GM23338 (cell line): ENCODE measurements around the gene UCHL1. TPM values are rescaled to one million over a fixed set of nuclear protein-coding genes. Genes with fewer than 3 reads are reported as not detected.

Experiments
- ATAC-seq: fragments of 200-7000 bp; cut with Tn5 transposase; 3 replicates; pipeline ENCODE4 v1.9.1; 2020
- DNase-seq: peaks from one replicate; pipeline ENCODE4 v3.0.0-alpha.2; 2015; ENCODE audit warnings: low spot score
- H2AFZ ChIP-seq: fragments of 200-600 bp; sonication (generic); 2 replicates; pipeline ENCODE4 v1.8.0; 2016; ENCODE audit warnings: antibody characterized with exemption, mild to moderate bottlenecking, moderate library complexity
- H3F3A ChIP-seq: fragments of 200-600 bp; sonication (generic); replicated peaks from 2 replicates; pipeline ENCODE4 v1.8.0; 2017; ENCODE audit warnings: antibody characterized with exemption, mixed run types, low read depth
- H3K27ac ChIP-seq: fragments of 200-600 bp; sonication (generic); 2 replicates; pipeline ENCODE4 v1.6.1; 2016; ENCODE audit warnings: low read depth
- H3K27me3 ChIP-seq: fragments of 200-600 bp; sonication (generic); 2 replicates; pipeline ENCODE4 v1.8.0; 2016; ENCODE audit warnings: mild to moderate bottlenecking, mixed run types, moderate library complexity; ENCODE audit not compliant: insufficient read depth
- H3K36me3 ChIP-seq: fragments of 200-600 bp; sonication (generic); 2 replicates; pipeline ENCODE4 v1.8.0; 2016; ENCODE audit warnings: mild to moderate bottlenecking; ENCODE audit not compliant: insufficient read depth
- H3K4me1 ChIP-seq: fragments of 200-600 bp; sonication (generic); 2 replicates; pipeline ENCODE4 v1.8.0; 2016; ENCODE audit warnings: mild to moderate bottlenecking, moderate library complexity; ENCODE audit not compliant: insufficient read depth
- H3K4me2 ChIP-seq: fragments of 200-600 bp; sonication (generic); 2 replicates; pipeline ENCODE4 v1.7.1; 2017; ENCODE audit warnings: mixed run types
- H3K4me3 ChIP-seq: fragments of 200-600 bp; sonication (generic); 2 replicates; pipeline ENCODE4 v1.6.1; 2016; ENCODE audit warnings: mixed run types
- H3K79me2 ChIP-seq: fragments of 200-600 bp; sonication (generic); replicated peaks from 2 replicates; pipeline ENCODE4 v1.8.0; 2017; ENCODE audit warnings: mild to moderate bottlenecking; ENCODE audit not compliant: insufficient read depth
- H3K9me2 ChIP-seq: fragments of 200-600 bp; sonication (generic); 2 replicates; pipeline ENCODE4 v1.8.0; 2017; ENCODE audit not compliant: insufficient read depth
- H4K20me1 ChIP-seq: fragments of 200-600 bp; sonication (generic); replicated peaks from 2 replicates; pipeline ENCODE4 v1.8.0; 2017; ENCODE audit warnings: mild to moderate bottlenecking; ENCODE audit not compliant: insufficient read depth
- H3K27ac Mint-ChIP-seq: 2 replicates; pipeline ENCODE4 v1.8.0; 2020; ENCODE audit warnings: inconsistent platforms, mild to moderate bottlenecking, moderate library complexity, mixed read lengths
- H3K27me3 Mint-ChIP-seq: 3 replicates; pipeline ENCODE4 v1.8.0; 2022; ENCODE audit warnings: low read depth, mild to moderate bottlenecking, moderate library complexity, mixed read lengths, inconsistent platforms; ENCODE audit not compliant: insufficient read depth, poor library complexity
- H3K36me3 Mint-ChIP-seq: 3 replicates; pipeline ENCODE4 v1.8.0; 2021; ENCODE audit warnings: low read depth, mild to moderate bottlenecking, inconsistent platforms, moderate library complexity, mixed read lengths
- H3K4me1 Mint-ChIP-seq: 3 replicates; pipeline ENCODE4 v1.8.0; 2020; ENCODE audit warnings: mild to moderate bottlenecking, inconsistent platforms, mixed read lengths
- H3K4me3 Mint-ChIP-seq: 3 replicates; pipeline ENCODE4 v1.8.0; 2021; ENCODE audit warnings: moderate library complexity, mild to moderate bottlenecking, inconsistent platforms, mixed read lengths
- H3K9me3 Mint-ChIP-seq: 3 replicates; pipeline ENCODE4 v1.8.0; 2020; ENCODE audit warnings: moderate library complexity, mild to moderate bottlenecking, inconsistent platforms, mixed read lengths
- EZH2 ChIP-seq: fragments of 200-600 bp; sonication (generic); IDR thresholded peaks from one replicate; pipeline ENCODE4 v1.8.0; 2017; ENCODE audit warnings: antibody characterized with exemption, mild to moderate bottlenecking, low read depth; ENCODE audit not compliant: unreplicated experiment
- EZH2phosphoT487 ChIP-seq: fragments of 200-600 bp; sonication (generic); IDR thresholded peaks from one replicate; pipeline ENCODE4 v1.8.1; 2018; ENCODE audit warnings: antibody characterized with exemption; ENCODE audit not compliant: unreplicated experiment
- JUNB ChIP-seq: IDR thresholded peaks from one replicate; pipeline ENCODE4 v1.6.1; 2016; ENCODE audit warnings: antibody characterized with exemption; ENCODE audit not compliant: unreplicated experiment
- NANOG ChIP-seq: IDR thresholded peaks from 2 replicates; pipeline ENCODE4 v1.6.1; 2016; ENCODE audit warnings: antibody characterized with exemption, borderline replicate concordance
- STAT1 ChIP-seq: IDR thresholded peaks from one replicate; pipeline ENCODE4 v1.6.1; 2016; ENCODE audit warnings: antibody characterized with exemption; ENCODE audit not compliant: unreplicated experiment
- ZNF114 ChIP-seq: fragments of 250-450 bp; sonication (Bioruptor Pico); IDR thresholded peaks from 2 replicates; pipeline ENCODE4 v1.5.0; 2020; ENCODE audit warnings: mild to moderate bottlenecking, moderate library complexity
- ZNF331 ChIP-seq: fragments of 250-450 bp; sonication (Bioruptor Pico); IDR thresholded peaks from 2 replicates; pipeline ENCODE4 v1.5.0; 2020; ENCODE audit warnings: low read depth, mild to moderate bottlenecking, moderate library complexity
- ZNF462 ChIP-seq: fragments of 250-450 bp; sonication (Bioruptor Pico); IDR thresholded peaks from 2 replicates; pipeline ENCODE4 v1.5.0; 2020; ENCODE audit warnings: mild to moderate bottlenecking, moderate library complexity
- polyA plus RNA-seq: library from polyadenylated mRNA; unstranded; fragments of >200 nt; fragmentation: Nextera tagmentation; extraction: Ambion mirVana; gene quantifications from 2 replicates; pipeline ENCODE4 v1.2.1, GENCODE V29; 2016
- total RNA-seq: library from RNA; depleted of rRNA; stranded (reverse); fragments of >200 nt; shearing (Covaris generic); gene quantifications from 2 replicates; pipeline ENCODE4 v1.2.3, GENCODE V29; 2014
- TF ChIP-seq, protein P1 (sequence below): IDR thresholded peaks from 2 replicates; pipeline ENCODE4 v1.6.1; 2016; ENCODE audit warnings: antibody characterized with exemption

Gene UCHL1
- total and polyA plus RNA-seq, 2 experiments from 2014 or later, result 998 to 1,758 TPM

DNA sequence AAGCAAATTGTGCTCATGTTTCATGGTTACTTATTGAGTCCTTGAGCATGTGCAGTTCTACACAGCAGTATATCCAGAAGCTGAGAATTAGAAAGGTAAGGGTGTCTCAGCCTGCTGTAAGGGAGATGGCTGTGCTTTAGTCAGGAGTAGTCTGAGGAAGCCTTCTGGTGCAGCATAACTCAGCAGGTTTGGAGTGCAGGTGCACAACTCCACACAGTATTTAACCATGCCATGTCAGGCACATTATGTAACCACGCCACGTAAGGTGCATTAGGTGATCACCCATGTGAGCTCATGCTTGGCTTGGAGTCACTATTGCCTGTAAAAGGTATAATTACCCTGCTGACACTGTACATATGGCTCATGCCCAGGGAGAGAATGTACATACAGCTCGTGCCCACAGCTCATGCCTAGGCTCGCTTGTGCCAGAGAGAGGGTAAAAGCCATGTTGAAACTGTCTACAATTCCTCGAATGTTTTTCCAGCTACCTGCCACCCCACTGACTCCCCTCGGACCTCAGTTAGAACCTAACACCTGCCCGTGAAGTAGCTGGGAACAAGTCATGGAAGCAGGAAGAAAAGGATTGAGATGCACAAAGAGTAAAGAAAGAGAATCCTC is 37.8 kb downstream of the UCHL1 start:
- no peaks in the 10 kb centered on the region for H3K4me1 ChIP-seq
- Mint-ChIP-seq H3K27ac (no peak overlapping the region), H3K36me3 (peaks cover 26% of the 10 kb centered on the region), H3K27me3 (no peaks in the 10 kb centered on the region), H3K4me3 (no peak overlapping the region), H3K4me1 (peaks cover 7% of the 10 kb centered on the region; the same call in 2 of the 3 replicates), H3K9me3 (peaks cover 35% of the 10 kb centered on the region)
- peaks cover 6% of the 10 kb centered on the region; the same call in 1 of the 2 replicates for H3K36me3 ChIP-seq
- H2AFZ ChIP-seq, result no peak overlapping the region
- H4K20me1 ChIP-seq, result no peaks in the 10 kb centered on the region
- no peaks in the 10 kb centered on the region for H3K27me3 ChIP-seq
- no peak overlapping the region for H3K4me2 ChIP-seq
- TF ChIP-seq JUNB, result no peak
- TF ChIP-seq, protein P1, sequence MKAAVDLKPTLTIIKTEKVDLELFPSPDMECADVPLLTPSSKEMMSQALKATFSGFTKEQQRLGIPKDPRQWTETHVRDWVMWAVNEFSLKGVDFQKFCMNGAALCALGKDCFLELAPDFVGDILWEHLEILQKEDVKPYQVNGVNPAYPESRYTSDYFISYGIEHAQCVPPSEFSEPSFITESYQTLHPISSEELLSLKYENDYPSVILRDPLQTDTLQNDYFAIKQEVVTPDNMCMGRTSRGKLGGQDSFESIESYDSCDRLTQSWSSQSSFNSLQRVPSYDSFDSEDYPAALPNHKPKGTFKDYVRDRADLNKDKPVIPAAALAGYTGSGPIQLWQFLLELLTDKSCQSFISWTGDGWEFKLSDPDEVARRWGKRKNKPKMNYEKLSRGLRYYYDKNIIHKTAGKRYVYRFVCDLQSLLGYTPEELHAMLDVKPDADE, result no peak
- TF ChIP-seq NANOG, result no peak
- no peak for TF ChIP-seq ZNF462 (CRISPR knock-in tag)
- no peak for TF ChIP-seq ZNF331 (CRISPR knock-in tag)
- no peak for TF ChIP-seq EZH2phosphoT487
- no peak for TF ChIP-seq EZH2
- TF ChIP-seq ZNF114 (CRISPR knock-in tag), result no peak
- TF ChIP-seq STAT1, result no peak
- H3K79me2 ChIP-seq, result no peaks in the 10 kb centered on the region
- H3K4me3 ChIP-seq, result no peak overlapping the region
- no peaks in the 10 kb centered on the region for H3F3A ChIP-seq
- DNase-seq, result peak; percentile 55
- ATAC-seq, result no peak
- H3K9me2 ChIP-seq, result no peaks in the 10 kb centered on the region
- H3K27ac ChIP-seq, result no peak overlapping the region
